ENCODE results near the gene LRG1.
"Not testable (repeated sequence)": the region's sequence is repeated elsewhere in the genome, so short reads cannot be mapped to it uniquely, and the experiment has no call there.

LRG1 gene

DNA sequence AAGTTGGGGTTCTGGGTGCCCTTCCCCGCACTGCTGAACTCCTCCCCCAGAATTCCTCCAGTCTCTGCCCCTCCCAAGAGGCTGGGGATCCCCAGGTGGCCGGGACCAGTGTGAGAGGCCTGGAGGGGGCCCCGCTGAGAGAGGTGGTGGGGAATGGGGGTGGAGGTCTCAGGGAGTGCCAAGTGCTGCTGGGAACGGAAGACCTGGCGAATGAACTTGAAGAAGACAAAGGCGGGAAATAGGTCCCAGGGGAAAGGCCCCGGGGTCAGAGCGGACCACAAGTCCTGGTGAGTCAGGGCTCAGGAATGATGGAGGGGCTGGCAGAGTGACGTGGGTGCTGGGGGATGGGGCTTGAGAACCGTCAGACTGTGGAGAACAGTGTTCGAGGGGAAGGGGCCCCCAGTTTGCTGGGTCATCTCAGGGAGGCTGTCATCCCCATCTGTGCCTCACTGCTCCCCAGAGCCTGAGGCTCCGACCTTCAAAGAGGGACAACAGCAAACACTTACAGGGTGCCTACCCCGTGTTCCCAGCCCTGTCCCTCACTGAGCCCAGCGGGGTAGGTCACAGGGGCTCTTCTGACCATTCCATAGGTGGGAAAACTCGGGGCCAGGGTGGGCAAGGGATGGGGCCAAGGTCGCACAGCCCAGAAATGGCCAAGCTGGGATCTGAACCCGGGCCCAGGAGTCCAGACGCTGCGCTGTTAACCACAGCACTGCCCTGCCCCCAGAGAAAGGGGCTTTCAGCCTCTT is 35.6 kb upstream of the LRG1 start:
- no peak for DNase-seq

DNA sequence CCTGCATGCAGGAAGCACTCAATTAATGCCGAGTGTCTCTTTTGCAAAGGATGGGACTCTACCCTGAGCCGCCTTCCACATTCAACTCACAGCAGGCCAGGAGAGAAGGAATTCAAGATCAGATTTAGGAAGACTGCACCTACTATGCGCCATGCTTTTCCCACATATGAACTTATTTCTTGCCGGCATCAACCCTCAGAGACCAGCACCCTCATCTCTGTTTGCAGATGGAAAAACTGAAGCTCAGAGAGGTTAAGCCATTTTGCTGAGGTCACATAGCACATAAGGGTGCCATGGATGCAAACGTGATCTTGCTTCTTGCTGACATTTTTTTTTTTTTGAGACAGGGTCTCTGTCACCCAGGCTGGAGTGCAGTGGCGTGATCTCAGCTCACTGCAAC is 33.8 kb upstream of the LRG1 start:
- DNase-seq = no peak

DNA sequence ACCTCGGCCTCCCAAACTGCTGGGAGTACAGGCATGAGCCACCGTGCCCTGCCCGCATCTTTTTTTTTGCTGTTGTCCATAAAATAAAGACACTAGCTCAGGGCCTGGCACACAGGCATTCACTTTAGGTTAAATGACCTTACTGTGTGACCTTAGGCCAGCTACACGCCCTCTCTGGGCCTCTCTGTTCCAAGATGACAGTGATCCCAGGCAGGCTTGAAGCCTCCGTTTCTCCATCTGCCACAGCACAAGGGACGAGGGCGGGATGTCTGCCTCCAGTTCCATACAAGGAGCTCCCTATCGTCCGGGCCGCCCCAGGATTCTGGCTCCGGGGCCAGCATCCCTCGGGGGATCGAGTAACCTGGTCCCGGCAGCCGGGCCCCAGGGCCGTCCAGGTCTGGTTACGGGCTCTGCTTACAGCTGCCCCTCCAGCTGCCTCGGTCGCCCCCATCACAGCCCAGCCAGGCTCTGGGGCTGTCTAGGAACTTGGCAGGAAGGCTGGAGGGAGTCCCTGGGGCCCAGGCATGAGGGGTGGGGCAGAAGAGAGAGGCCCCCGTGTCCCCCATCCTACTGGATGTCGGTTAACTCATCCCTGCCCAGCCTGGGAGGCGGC is 31.6 kb upstream of the LRG1 start:
- DNase-seq = no peak

DNA sequence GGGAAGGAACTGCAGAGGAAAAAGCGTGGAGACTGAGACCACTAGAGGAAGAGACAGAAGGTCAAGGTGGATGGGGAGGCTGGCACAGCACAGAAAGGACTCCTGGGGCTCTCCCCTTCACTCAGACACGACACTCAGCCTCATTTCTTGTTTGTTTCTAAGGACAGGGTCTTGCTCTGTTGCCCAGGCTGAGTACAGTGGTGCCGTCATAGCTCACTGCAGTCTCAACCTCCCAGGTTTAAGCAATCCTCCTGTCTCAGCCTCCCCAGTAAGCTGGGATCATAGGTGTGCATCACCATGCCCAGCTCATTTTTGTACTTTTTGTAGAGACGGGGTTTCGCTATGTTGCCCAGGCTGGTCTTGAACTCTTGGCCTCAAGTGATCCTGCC is 31.1 kb upstream of the LRG1 start:
- DNase-seq = no peak

DNA sequence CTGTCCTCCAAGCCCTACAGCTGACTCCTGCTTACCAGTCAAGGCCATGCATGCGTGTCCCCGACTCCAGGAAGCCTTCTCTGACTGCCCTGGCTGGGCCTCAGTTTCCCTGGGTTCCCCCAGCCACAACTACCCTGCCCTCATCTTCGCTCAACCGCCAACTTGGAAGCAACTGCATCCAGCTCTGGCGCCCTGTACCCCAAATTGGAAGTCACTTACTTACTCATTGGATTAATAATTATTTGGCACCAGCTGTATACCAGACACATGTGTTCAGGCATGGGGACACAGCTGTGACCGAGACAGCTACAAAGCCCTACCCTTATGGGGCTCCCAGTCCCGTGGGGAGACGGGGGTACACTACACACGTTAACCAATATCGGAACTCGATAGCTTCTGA is 30.6 kb upstream of the LRG1 start:
- no peak for DNase-seq

DNA sequence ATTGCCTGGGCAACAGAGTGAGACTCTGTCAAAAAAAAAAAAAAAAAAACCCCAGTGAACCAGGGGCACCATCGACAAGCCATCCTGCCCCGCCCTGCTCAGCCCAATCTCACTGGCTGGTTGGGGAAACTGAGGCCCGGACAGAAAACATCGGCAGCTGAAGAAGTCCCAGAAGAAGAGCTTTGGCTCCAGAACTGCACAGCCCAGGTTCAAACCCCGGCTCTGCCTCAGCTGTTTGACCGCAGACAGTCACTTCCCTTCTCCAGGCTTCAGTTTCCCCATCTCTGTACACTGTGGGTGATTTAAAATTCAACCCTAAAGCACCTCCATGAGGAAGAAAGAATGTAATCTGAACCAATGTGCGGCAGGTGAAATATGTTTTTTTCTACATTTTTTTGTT is 29.1 kb upstream of the LRG1 start:
- DNase-seq = no peak

DNA sequence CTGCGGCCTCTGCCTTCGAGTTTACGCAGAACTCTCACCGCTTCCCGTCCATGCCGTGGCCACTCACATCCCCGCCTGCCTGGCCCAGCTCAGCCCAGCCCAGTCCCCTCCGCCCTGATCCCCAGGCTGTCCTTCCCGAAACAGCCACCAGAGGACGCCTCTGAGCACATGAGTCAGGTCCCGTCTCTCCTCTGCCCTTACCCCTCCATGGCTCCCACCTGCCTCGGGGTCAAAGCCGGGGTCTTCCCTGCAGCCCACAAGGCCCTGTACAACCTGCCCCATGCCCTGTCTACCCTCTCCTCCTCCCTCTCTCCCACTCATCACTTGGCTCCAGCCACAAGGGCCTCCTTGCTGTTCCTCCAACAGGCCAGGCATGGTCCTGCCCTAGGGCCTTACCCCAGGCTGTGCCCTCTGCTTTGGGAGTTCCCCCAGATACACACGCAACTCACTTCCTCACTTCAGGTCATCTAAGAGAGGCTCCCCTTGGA is 27.8 kb upstream of the LRG1 start:
- peak; percentile 44 for DNase-seq

DNA sequence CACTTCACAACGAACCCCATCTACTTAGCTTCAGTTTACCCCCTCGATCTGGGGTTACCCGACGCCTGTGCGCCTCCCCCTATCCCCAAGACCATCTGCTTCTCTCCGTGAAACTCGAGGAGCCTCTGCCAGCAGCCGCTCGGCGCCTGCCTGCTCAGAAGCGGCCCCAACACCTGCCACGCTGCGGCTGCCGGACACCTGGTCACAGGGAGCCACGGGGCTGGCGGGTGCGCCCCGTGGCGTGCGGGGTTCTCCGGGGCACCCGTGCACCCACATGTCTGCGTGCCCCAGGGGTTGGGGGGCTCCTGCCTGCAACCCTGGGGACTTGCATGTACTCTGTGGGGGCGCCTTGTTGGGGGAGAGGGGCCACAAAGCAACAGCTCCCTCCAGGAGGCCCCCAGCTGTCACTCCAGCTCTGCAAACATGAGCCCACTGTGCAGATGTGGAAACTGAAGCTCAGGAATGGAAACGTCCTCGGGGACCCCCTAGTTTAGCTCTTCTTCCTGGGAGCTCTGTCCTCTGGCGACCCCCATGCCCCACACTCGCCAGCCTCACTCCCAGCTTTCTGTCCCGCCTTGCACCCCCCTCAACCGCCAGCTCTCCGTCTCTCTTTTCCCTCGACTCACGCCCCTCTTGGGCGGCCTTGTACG is 26.7 kb upstream of the LRG1 start:
- no peak for DNase-seq

DNA sequence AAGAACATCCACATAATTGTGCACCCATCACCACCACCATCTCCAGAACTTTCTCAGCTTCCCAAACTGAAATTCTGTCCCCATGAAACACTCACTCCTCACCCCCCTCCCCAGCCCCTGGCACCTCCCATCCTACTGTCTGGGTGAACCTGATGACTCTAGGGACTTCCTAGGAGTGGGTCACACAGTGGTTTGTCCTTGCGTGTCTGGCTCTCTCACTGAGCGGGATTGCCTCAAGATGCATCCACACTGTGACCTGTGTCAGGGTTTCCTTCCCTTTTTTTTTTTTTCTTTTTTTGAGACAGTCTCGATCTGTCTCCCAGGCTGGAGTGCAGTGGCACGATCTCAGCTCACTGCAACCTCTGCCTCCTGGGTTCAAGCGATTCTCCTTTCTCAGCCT is 23.7 kb upstream of the LRG1 start:
- not testable (repeated sequence) for DNase-seq

DNA sequence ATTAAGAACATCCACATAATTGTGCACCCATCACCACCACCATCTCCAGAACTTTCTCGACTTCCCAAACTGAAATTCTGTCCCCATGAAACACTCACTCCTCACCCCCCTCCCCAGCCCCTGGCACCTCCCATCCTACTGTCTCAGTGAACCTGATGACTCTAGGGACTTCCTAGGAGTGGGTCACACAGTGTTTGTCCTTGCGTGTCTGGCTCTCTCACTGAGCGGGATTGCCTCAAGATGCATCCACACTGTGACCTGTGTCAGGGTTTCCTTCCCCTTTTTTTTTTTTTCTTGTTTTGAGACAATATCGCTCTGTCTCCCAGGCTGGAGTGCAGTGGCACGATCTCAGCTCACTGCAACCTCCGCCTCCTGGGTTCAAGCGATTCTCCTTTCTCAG is 22.2 kb upstream of the LRG1 start:
- not testable (repeated sequence) for DNase-seq

DNA sequence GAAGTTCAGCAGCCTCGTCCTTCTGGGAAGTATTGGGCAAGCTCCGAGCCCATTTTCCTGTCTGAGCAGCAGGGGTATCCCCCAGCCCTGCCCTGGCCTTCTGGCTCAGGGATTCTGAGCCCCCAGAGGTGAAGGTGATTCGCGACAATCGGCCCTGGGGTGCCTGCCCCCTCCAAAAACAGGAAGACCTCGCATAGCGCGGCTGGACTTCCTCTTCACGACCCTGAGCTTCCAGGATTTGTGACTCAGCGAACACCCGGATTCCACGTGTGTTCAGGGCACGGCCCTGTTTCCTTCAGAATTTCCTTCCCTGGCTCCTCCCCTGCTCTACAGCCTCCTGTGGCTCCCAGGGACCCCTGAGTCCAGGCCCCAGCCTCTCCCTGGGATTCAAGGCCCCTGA is 19.7 kb upstream of the LRG1 start, which contains the start of gene SEMA6B:
TSS of gene SEMA6B (minus strand) at position 116 of the 400 bp plus-strand sequence. CDS start 1,227 bp downstream, outside the sequence.
- no peak for DNase-seq

DNA sequence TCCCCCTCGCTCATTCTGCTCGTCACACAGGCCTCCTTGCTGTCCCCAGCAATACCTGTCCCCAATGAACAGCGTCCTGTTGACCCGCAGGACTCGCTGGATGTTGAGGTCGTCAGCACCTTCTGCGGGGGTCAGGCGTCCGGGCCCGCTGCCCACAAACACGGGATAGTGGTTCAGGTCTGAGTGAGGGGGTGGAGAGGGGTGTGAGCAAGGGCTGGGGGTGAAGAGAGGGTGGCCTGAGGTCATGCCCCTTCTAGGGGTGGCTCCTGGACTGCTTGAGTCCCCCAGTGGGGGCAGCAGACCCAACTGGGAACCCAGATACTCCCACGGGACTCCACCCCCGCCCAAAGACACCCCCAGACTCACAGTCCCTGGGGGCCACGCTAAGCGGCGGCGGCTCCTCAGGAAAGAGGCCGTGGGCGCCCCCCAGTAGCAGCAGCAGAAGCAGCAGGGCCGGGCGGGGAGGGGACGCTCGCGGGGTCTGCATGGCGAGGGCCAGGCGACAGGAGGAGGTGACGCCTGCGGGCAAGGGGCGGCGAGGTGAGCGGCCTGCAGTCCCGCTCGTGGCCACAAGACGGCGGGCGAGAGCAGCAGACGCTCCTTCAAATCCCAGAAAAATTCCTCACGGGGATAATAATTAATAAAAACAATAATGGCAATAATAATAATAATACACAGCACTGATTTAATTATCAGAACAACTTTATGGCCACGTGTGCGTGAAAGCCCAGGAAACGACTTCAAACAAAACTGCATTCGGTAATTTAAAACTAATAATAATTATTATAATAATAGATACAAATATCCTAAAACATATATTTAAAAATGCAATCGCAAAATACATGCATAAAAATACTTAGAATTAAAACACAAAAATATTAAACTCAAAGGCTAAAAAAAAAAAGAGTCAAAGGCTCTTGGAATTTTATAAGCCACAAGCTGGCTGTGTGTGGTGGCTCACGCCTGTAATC is 18.4 kb upstream of the LRG1 start:
- DNase-seq = peak; percentile 18

DNA sequence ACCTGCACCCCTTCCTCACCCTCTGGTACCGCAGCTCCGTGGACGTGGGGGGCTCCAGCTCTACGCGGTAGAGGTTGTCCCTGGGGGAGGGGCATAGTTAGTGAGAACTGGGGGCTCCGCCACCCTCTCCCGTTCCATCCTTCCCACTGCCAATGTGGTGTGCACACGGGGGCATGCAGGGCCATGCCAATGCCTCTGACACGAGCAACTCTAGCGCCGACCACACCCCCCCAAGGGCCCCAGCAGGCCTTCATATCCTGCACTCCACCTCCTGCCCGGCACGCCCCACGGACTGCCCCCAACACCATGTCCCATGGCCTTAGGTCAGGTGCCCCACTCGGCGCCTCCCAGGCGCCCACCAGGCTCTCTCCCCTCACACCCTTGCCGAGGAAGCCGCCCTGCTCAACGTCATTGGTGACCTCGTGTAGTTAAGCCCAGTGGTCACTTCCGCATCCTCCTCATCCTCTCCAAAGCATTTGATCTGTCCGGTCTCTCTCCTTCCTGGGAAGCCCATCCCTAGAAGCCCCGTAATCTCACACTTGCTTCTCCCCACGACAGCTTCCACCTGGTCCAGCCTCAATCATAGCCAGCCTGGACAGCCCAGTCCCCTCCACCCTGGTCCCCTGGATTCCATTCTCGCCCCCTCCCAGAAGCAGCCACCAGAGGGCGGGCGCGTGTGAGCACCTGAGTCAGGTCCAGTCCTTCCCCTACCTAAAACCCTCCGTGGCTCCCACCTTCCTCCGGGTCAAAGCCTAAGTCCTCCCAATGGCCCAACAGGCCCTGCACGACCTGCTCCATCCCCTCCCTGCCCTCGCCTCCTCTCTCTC is 17.5 kb upstream of the LRG1 start:
- DNase-seq = no peak

DNA sequence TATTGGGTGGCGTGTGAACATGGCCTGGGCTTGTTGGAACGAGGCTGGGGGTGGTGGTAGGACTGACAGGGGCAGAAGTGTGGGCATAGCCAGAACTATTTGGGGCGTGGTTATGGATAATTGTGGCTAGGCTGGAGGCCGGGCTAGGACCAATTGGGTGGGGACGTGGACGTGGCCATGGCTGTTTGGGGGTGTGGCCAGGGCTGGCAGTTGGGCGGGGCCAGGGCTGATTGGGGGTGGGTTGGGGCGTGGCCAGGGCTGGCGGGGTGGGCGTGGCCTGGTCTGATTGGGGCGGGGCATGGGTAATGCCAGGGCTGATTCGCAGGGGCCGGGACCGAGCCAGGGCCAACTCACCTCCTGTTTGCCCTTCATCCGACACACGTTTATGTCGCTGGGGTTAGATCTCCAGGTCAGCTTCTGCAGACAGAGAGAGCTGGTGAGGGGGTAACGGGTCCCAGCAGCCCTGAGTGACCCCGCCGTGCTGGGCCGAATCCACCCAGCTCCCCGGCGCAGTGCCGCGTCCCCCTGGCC is 16.8 kb upstream of the LRG1 start:
- no peak for DNase-seq

DNA sequence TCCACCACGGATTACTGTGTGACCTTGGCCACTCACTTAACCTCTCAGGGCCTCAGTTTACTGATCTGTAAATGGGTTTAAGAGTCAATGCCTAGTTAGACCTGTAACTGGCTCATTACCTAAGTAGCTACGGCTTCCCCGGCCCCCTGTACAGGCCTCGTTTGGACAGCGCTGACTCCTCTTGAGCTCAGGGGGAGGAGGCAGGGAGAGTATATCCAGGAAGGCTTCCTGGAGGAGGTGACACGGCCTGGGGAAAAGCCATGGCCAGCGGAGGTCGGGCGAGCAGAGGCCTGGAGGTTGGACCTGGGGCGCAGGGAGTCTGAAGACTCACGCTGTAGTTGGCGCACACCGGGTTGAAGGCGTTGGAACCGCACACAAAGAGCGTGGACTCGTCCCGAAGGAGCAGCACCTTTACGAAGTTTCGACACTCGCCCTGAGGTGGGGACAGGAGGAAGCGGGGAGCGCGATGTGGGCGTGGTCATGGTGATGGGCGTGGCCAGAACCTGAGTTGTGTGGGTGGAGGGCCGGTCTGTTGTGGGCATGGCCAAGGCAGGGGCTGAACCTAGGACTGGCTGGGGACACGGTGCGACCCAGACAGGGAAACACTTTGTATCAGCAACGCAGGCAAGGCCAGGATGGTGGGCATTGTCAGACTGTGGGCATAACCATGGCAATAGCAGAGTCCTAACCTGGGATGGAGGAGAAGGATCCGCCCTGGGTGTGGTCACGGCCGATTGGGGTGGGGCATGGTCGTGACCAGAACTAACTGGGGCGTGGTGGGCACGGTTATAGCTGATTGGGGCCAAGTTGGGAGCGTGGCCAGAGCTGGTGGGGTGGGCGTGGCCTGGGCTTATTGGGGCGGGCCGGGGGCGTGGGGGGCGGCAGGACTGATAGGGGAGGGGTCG is 16.1 kb upstream of the LRG1 start:
- no peak for DNase-seq

DNA sequence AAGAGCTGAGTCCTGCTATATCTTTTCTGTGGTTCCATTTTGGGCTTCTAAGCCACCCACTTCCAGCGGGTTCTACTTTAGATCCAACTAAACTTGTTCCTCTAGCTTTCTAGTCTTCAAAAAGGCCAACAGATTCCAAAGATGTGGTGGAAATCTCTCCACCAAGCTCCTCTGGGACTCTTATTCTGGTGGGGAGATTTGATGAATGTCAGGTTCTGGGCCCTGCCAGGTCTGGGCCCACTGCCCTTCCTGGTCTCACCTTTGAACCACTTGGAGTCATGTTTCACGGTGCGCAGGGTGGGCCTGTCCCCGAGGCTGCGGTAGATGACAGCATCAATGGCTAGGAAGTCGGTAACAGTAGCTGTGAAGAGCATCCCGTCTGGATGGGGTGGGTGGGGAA is 14.9 kb upstream of the LRG1 start:
- DNase-seq = no peak

DNA sequence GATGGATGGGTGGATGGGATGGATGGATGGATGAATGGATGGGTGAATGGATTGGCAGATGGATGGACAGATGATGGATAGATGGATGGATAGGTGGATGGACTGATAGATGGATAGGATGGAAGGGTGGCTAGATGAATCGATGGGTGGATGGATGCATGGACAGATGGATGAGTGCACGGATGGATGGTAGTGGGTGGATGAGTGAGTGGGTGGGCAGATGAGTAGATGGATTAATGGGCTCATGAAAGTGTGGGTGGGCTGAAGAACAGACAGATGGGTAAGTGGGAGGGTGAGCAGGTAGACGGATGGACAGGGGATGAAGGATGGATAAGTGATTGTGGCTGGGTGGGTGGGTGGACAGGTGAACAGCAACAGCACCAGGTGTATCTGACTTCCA is 13.9 kb upstream of the LRG1 start:
- DNase-seq = no peak

DNA sequence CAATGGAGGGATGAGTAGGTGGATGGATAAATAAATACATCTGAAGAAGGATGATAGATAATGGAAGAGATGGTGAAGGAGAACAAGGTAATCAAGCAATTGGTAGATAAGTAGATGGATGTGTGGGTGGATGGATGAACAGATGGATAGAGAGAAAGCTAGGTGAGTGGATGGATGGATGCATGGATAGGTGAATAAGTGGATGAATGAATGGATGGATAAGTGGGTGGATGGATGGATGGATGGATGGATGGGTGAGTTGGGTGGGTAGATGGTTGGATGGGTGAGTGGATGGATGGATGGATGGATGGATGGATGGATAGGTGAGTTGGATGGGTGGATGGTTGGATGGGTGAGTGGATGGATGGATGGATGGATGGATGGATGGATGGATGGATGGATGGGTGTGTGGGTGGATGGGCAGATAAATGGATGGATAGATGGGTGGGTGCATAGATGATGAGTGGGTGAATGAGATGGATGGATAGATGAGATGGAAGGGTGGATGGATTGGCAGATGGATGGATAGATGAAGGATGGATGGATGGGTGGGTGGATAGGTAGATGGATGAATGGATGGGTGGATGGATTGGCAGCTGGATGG is 13.4 kb upstream of the LRG1 start:
- no peak for DNase-seq

DNA sequence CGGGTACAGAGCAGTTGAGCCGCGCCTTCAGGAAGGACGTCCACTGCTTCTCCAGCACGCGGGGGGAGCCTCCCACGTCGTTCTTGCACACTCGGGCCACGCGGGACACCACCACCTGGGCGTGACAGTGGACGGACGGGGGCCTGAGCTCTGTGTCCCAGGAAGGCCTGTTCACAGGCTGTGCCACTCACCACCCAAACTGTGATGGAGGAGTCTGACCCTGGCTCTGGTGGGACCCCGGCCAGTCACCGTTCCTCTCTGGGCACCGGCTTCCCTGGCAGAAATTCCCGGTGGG is 12.6 kb upstream of the LRG1 start:
- DNase-seq = no peak

DNA sequence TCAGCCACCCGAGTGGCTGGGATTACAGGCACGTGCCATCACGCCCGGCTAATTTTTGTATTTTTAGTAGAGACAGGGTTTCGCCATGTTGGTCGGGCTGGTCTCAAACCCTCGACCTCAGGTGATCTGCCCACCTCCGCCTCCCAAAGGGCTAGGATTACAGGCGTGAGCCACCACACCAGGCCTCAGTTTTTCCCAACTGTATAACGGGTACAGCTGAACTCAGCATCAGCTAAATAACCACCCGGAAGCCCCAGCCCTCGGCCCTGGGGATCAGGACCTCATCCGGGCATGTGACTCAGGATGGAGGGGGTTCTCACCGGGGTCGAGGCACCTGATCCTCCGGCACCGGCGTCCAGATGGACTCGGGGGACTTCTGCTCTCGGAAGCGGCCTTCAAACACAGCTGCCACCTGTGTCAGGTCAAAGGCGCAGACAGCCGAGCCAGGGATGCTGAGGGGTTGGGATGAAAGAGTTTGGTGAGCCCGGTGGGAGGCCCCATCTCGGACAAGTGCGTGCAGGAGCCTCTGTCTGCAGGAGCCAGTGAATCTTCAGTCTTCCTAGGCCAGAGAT is 10.7 kb upstream of the LRG1 start:
- no peak for DNase-seq
